SU-DHL-6 (cell line): Measurements from ENCODE around the gene C22orf15.

ENCODE experiments used
- H2AFZ ChIP-seq: fragments of 200-600 bp; sonication (generic); 2 replicates; pipeline ENCODE4 v1.6.1; 2014; ENCODE audit warnings: low read depth, mild to moderate bottlenecking, moderate library complexity, mixed read lengths, antibody characterized with exemption, low read length; ENCODE audit not compliant: severe bottlenecking
- H3F3A ChIP-seq: fragments of 200-600 bp; shearing (Covaris generic); 2 replicates; pipeline ENCODE4 v1.6.0; 2016; ENCODE audit warnings: antibody characterized with exemption, mild to moderate bottlenecking; ENCODE audit not compliant: insufficient read depth
- H3K27ac ChIP-seq: fragments of 200-600 bp; sonication (generic); 2 replicates; pipeline ENCODE4 v1.5.1; 2016; ENCODE audit warnings: low read depth, mild to moderate bottlenecking, low read length, moderate library complexity, mixed read lengths
- H3K27me3 ChIP-seq: fragments of 200-600 bp; sonication (generic), shearing (Covaris generic); 2 replicates; pipeline ENCODE4 v1.6.0; 2014; ENCODE audit warnings: mild to moderate bottlenecking, low read length
- H3K36me3 ChIP-seq: fragments of 200-600 bp; sonication (generic); 2 replicates; pipeline ENCODE4 v1.6.1; 2014; ENCODE audit warnings: mild to moderate bottlenecking, low read length, mixed read lengths
- H3K4me2 ChIP-seq: fragments of 300-600, 200-600 bp; shearing (Covaris generic), sonication (generic); 2 replicates; pipeline ENCODE4 v1.6.0; 2014; ENCODE audit warnings: low read length, low read depth, mild to moderate bottlenecking; ENCODE audit not compliant: poor library complexity, severe bottlenecking
- H3K4me3 ChIP-seq: fragments of 200-600 bp; sonication (generic); 2 replicates; pipeline ENCODE4 v1.5.1; 2014; ENCODE audit warnings: antibody characterized with exemption, low read length, mild to moderate bottlenecking, mixed read lengths; ENCODE audit not compliant: insufficient read depth, poor library complexity, severe bottlenecking
- H3K79me2 ChIP-seq: fragments of 200-600 bp; sonication (generic); 2 replicates; pipeline ENCODE4 v1.6.1; 2014; ENCODE audit warnings: mild to moderate bottlenecking, low read length, moderate library complexity; ENCODE audit not compliant: insufficient read depth
- H3K9ac ChIP-seq: fragments of 200-600 bp; sonication (generic); 2 replicates; pipeline ENCODE4 v1.7.0; 2014; ENCODE audit warnings: mild to moderate bottlenecking, low read length
- H3K9me2 ChIP-seq: fragments of 200-600 bp; sonication (generic); replicated peaks from 2 replicates; pipeline ENCODE4 v1.6.1; 2014; ENCODE audit warnings: low read length; ENCODE audit not compliant: insufficient read depth
- H3K9me3 ChIP-seq: fragments of 200-600 bp; sonication (generic); 2 replicates; pipeline ENCODE4 v1.6.1; 2014; ENCODE audit warnings: low read length, mixed read lengths; ENCODE audit not compliant: insufficient read depth
- H4K20me1 ChIP-seq: fragments of 200-600 bp; sonication (generic); 2 replicates; pipeline ENCODE4 v1.6.1; 2014; ENCODE audit warnings: low read depth, mild to moderate bottlenecking, antibody characterized with exemption, low read length, moderate library complexity, mixed read lengths
- EZH2phosphoT487 ChIP-seq: fragments of 200-600 bp; sonication (generic), shearing (Covaris generic); conservative IDR thresholded peaks from 2 replicates; pipeline ENCODE4 v1.6.1; 2018; ENCODE audit warnings: mild to moderate bottlenecking, antibody characterized with exemption, low read length, moderate library complexity, mixed read lengths
- TF ChIP-seq, protein P1 (sequence below): fragments of 200-600 bp; sonication (generic); IDR thresholded peaks from one replicate; pipeline ENCODE4 v1.5.1; 2017; ENCODE audit warnings: antibody characterized with exemption, mild to moderate bottlenecking, low read length, moderate library complexity; ENCODE audit not compliant: insufficient read depth, poor library complexity, severe bottlenecking

Gene C22orf15

DNA sequence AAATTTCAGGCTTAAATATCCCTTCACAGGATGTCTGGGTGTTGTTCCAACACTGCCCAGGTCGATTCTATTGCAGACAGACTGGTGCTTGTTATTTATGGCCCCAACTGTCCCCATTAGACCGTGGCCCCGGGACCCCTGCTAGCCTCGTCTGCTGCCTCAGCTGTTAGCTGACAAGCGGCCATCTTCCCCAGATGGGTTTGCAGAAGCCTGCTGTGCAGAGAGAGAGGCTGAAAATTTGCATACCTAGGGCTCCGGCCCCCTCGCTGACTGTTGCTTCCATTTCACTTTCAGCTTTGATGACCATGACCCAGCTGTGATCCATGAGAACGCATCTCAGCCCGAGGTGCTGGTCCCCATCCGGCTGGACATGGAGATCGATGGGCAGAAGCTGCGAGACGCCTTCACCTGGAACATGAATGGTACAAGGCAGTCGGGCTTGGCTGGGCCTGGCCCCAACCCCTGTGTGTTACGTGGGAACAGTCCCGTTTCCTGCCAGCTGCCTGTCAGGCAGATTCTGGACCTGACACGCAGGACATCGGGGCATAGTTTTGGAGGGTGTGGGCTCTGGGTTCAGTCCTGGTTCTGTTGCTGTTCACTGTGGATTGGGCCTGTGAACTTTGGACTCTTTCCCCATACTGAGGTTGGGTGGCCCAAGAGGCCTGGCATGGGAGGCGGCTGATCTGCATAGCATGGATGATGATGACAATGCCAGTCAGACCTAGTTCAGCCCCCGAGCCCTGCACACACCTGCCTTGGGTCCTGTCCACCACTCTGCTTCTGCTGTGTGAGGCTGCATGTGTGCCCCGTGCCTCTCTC lies 40.4 kb downstream of the C22orf15 start:
- peaks cover 71% of the 10 kb centered on the region for H3F3A ChIP-seq
- TF ChIP-seq, protein P1, sequence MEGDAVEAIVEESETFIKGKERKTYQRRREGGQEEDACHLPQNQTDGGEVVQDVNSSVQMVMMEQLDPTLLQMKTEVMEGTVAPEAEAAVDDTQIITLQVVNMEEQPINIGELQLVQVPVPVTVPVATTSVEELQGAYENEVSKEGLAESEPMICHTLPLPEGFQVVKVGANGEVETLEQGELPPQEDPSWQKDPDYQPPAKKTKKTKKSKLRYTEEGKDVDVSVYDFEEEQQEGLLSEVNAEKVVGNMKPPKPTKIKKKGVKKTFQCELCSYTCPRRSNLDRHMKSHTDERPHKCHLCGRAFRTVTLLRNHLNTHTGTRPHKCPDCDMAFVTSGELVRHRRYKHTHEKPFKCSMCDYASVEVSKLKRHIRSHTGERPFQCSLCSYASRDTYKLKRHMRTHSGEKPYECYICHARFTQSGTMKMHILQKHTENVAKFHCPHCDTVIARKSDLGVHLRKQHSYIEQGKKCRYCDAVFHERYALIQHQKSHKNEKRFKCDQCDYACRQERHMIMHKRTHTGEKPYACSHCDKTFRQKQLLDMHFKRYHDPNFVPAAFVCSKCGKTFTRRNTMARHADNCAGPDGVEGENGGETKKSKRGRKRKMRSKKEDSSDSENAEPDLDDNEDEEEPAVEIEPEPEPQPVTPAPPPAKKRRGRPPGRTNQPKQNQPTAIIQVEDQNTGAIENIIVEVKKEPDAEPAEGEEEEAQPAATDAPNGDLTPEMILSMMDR = no peak
- no peak for TF ChIP-seq EZH2phosphoT487
- H3K79me2 ChIP-seq = peaks cover 28% of the 10 kb centered on the region
- H3K36me3 ChIP-seq = no peaks in the 10 kb centered on the region
- peak overlapping the region; percentile 68 for H3K4me3 ChIP-seq
- H4K20me1 ChIP-seq = no peaks in the 10 kb centered on the region
- peak overlapping the region; percentile 98 for H3K4me2 ChIP-seq
- H3K9me2 ChIP-seq = no peaks in the 10 kb centered on the region
- H3K9ac ChIP-seq = peak overlapping the region; percentile 64
- no peaks in the 10 kb centered on the region for H3K9me3 ChIP-seq
- H3K27ac ChIP-seq = peak overlapping the region; percentile 96
- no peaks in the 10 kb centered on the region for H3K27me3 ChIP-seq
- no peak overlapping the region for H2AFZ ChIP-seq

- no peaks in the 10 kb centered on the region for H3K36me3 ChIP-seq
These were observed 42.0 kb downstream of the C22orf15 start for GRCh38 chr22:23804781-23805291.

GRCh38 chr22:23806837-23807236 lies 44.0 kb downstream of the C22orf15 start:
- TF ChIP-seq, protein P1 = no peak
- TF ChIP-seq EZH2phosphoT487 = no peak
- no peak overlapping the region for H2AFZ ChIP-seq

More at GRCh38 chr22:23804781-23805291, 42.0 kb downstream of the C22orf15 start:
- no peaks in the 10 kb centered on the region for H3K27me3 ChIP-seq
- H3K9ac ChIP-seq = peak overlapping the region; percentile 64
- no peaks in the 10 kb centered on the region for H4K20me1 ChIP-seq
- no peak for TF ChIP-seq EZH2phosphoT487
- TF ChIP-seq, protein P1 = no peak
- peak overlapping the region; percentile 96 for H3K27ac ChIP-seq
- peaks cover 28% of the 10 kb centered on the region for H3K79me2 ChIP-seq
- no peak overlapping the region for H2AFZ ChIP-seq
- H3K4me2 ChIP-seq = peak overlapping the region; percentile 98
- peaks cover 60% of the 10 kb centered on the region for H3F3A ChIP-seq
- peak overlapping the region; percentile 68 for H3K4me3 ChIP-seq
- H3K9me2 ChIP-seq = no peaks in the 10 kb centered on the region
- H3K9me3 ChIP-seq = no peaks in the 10 kb centered on the region

More at GRCh38 chr22:23806837-23807236, 44.0 kb downstream of the C22orf15 start:
- Histone ChIP-seq H3K9me2 (no peaks in the 10 kb centered on the region), H3K79me2 (peaks cover 43% of the 10 kb centered on the region), H3K27me3 (no peaks in the 10 kb centered on the region), H3K27ac (peak overlapping the region; percentile 96), H3F3A (peaks cover 46% of the 10 kb centered on the region), H3K9ac (peak overlapping the region; percentile 64), H3K9me3 (no peaks in the 10 kb centered on the region), H4K20me1 (no peaks in the 10 kb centered on the region), H3K36me3 (peaks cover 10% of the 10 kb centered on the region; the same call in 1 of the 2 replicates), H3K4me3 (peak overlapping the region; percentile 28), H3K4me2 (peak overlapping the region; percentile 98)
